Measurements from ENCODE around the gene GIPC3. TPM values are rescaled to one million over a fixed set of nuclear protein-coding genes. Genes with fewer than 3 reads are reported as not detected.

The GIPC3 gene
- total and polyA plus RNA-seq, 7 donors, result under 0.01 to 1.0 (median 0.83) TPM; not detected in 4

GRCh38 chr19:3620817-3621547, 35.7 kb downstream of the GIPC3 start:
- Histone ChIP-seq H3K4me3 (no peak overlapping the region), H3K27ac (no peak overlapping the region), H3K4me1 (peaks cover 0 to 33% (median 29%) of the 10 kb centered on the region in 4 donors), H3K27me3 (no peaks in the 10 kb centered on the region), H3K9me3 (no peaks in the 10 kb centered on the region), H3K36me3 (peaks cover 0 to 59% (median 12%) of the 10 kb centered on the region in 4 donors)
- intact Hi-C loops (cut with DNase I), result no loop called here
- 91% methylated on average over 24 of the region's 24 CpGs for whole genome bisulfite sequencing, 2 donors
- no peak for TF ChIP-seq EP300 (IDR thresholded peaks at IDR 0.05)
- TF ChIP-seq POLR2A (IDR thresholded peaks at IDR 0.05), result no peak
- no peak for DNase-seq

- Histone ChIP-seq H3K36me3 (peaks cover 0 to 54% (median 11%) of the 10 kb centered on the region in 4 donors), H3K4me1 (peaks cover 0 to 34% (median 30%) of the 10 kb centered on the region in 4 donors), H3K27ac (no peak overlapping the region), H3K27me3 (no peaks in the 10 kb centered on the region), H3K4me3 (no peak overlapping the region), H3K9me3 (no peaks in the 10 kb centered on the region)
- no peak for DNase-seq
- intact Hi-C loops (cut with DNase I), result no loop called here
- TF ChIP-seq EP300 (IDR thresholded peaks at IDR 0.05) (no peak), POLR2AphosphoS5 (IDR thresholded peaks at IDR 0.05) (no peak), POLR2A (IDR thresholded peaks at IDR 0.05) (no peak)
- TF ChIP-seq, protein P1, sequence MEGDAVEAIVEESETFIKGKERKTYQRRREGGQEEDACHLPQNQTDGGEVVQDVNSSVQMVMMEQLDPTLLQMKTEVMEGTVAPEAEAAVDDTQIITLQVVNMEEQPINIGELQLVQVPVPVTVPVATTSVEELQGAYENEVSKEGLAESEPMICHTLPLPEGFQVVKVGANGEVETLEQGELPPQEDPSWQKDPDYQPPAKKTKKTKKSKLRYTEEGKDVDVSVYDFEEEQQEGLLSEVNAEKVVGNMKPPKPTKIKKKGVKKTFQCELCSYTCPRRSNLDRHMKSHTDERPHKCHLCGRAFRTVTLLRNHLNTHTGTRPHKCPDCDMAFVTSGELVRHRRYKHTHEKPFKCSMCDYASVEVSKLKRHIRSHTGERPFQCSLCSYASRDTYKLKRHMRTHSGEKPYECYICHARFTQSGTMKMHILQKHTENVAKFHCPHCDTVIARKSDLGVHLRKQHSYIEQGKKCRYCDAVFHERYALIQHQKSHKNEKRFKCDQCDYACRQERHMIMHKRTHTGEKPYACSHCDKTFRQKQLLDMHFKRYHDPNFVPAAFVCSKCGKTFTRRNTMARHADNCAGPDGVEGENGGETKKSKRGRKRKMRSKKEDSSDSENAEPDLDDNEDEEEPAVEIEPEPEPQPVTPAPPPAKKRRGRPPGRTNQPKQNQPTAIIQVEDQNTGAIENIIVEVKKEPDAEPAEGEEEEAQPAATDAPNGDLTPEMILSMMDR (IDR thresholded peaks at IDR 0.05), result no peak
- 93 to 94% methylated on average over 15 of the region's 15 CpGs for WGBS, 2 donors
Measured at GRCh38 chr19:3621689-3622088, 36.4 kb downstream of the GIPC3 start.

DNA sequence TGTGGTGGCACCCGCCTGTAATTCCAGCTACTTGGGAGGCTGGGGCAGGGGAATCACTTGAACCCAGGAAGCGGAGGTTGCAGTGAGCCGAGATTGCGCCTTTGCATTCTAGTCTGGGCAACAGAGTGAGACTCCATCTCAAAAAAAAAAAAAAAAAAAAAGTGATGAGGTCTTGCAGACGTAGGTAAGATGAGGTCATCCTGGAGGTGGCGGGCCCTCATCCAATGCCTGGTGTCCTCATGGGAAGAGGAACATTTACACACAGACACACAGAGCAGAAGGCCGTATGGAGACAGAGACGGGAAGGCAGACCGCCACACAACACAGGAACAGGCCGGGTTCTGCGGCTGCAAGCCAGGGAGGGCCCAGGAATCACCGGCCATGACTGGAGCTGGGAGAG, 36.9 kb downstream of the GIPC3 start:
- intact Hi-C loops (cut with DNase I), result no loop called here

DNA sequence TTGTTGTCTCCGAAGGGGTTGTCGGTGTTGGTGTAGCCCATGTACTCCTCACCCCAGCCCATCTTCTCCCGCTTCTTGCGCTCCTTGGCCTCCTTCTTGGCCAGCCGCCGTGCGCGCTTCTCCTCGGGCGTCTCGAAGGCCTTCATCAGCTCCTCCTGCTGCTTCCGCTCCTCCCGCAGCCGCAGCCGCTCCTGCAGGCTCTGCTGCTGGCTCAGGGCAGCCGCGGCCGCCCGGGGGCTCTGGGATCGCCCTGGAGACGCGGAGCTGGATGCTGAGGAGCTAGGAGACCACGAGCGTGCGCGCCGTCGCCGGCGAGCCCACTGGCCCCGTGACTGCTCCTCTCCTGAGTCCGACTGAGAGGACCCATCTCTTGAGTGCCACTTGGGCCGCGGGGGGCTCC, 38.4 kb downstream of the GIPC3 start:
- Histone ChIP-seq H3K4me1 (peaks cover 0 to 31% (median 24%) of the 10 kb centered on the region in 4 donors), H3K27me3 (no peaks in the 10 kb centered on the region), H3K36me3 (peaks cover 0 to 43% (median 11%) of the 10 kb centered on the region in 4 donors), H3K27ac (no peak overlapping the region), H3K9me3 (no peaks in the 10 kb centered on the region), H3K4me3 (no peak overlapping the region)
- WGBS, 2 donors, result 94 to 96% methylated on average over 34 of the region's 34 CpGs
- intact Hi-C loops (cut with DNase I), result no loop called here
- TF ChIP-seq, protein P1 (IDR thresholded peaks at IDR 0.05), result no peak
- TF ChIP-seq EP300 (IDR thresholded peaks at IDR 0.05) (no peak), POLR2AphosphoS5 (IDR thresholded peaks at IDR 0.05) (no peak), POLR2A (IDR thresholded peaks at IDR 0.05) (no peak)
- no peak for DNase-seq

More for the DNA sequence above, 36.9 kb downstream of the GIPC3 start:
- Histone ChIP-seq H3K4me3 (no peak overlapping the region), H3K4me1 (peaks cover 0 to 36% (median 31%) of the 10 kb centered on the region in 4 donors), H3K27ac (no peak overlapping the region), H3K27me3 (no peaks in the 10 kb centered on the region), H3K9me3 (no peaks in the 10 kb centered on the region), H3K36me3 (peaks cover 0 to 48% (median 11%) of the 10 kb centered on the region in 4 donors)
- no peak for DNase-seq
- TF ChIP-seq, protein P1 (IDR thresholded peaks at IDR 0.05), result no peak
- no peak for TF ChIP-seq POLR2A (IDR thresholded peaks at IDR 0.05)
- TF ChIP-seq EP300 (IDR thresholded peaks at IDR 0.05), result no peak
- TF ChIP-seq POLR2AphosphoS5 (IDR thresholded peaks at IDR 0.05), result no peak
- 85 to 91% methylated on average over 12 of the region's 12 CpGs for WGBS, 2 donors

DNA sequence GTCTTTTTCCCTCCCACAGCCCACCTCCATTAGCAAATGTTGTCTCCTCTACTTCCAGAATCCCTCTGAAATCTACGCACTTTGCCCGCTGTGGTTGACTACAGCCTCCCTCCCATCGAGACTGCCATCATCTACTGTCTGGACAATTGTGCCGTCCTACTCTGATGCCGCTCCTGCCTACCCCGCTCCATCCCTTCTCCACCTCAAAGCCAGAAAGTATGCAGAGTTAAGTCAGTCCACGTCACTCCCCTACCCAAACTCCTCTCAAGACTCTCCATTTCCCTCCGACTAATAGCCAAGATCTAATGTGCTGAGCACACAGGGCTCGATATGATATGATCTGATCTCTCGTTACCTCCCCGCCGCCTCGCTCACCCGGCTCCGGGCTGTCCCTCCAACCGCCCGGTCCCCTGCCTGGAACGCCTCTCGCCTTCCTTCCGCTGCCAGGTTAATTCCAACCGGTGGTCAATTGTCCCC, 40.8 kb downstream of the GIPC3 start:
- H3K27ac ChIP-seq, result peak overlapping the region; percentile 79 to 93 (median 92)
- TF ChIP-seq POLR2AphosphoS5 (IDR thresholded peaks at IDR 0.05), result no peak
- TF ChIP-seq, protein P1 (IDR thresholded peaks at IDR 0.05), result no peak
- no peak for TF ChIP-seq EP300 (IDR thresholded peaks at IDR 0.05)
- TF ChIP-seq POLR2A (IDR thresholded peaks at IDR 0.05), result no peak
- no peak for DNase-seq
- intact Hi-C loops (cut with DNase I), result no loop called here
- peaks cover 0 to 29% (median 22%) of the 10 kb centered on the region in 4 donors for H3K4me1 ChIP-seq
- H3K36me3 ChIP-seq, result peaks cover 0 to 33% (median 11%) of the 10 kb centered on the region in 4 donors
- no peaks in the 10 kb centered on the region for H3K27me3 ChIP-seq
- WGBS, 2 donors, result 1% methylated on average over 21 of the region's 21 CpGs
- peak overlapping the region; percentile 76 to 94 (median 86) for H3K4me3 ChIP-seq
- no peaks in the 10 kb centered on the region for H3K9me3 ChIP-seq
